Astrocyte of the cerebellum (primary cell): Measurements from ENCODE around the gene DNAJB11.
"Not testable (repeated sequence)": the region's sequence is repeated elsewhere in the genome, so short reads cannot be mapped to it uniquely, and the experiment has no call there.

Experiments
- DNase-seq: peaks from one replicate; pipeline ENCODE4 v3.0.0-alpha.2; 2011; ENCODE audit warnings: low read depth
- H3K4me3 ChIP-seq: 2 replicates; pipeline ENCODE4 v1.5.1; 2011; ENCODE audit warnings: mild to moderate bottlenecking, low read depth, low read length, moderate library complexity
- CTCF ChIP-seq: IDR thresholded peaks from 2 replicates; pipeline ENCODE4 v1.5.1; 2012; ENCODE audit warnings: low read length, low read depth, moderate library complexity, mild to moderate bottlenecking; ENCODE audit errors: missing control alignments
- in situ Hi-C: cut with HindIII; loops from 2 replicates; pipeline ENCODE4 v1.10.0; 2017; ENCODE audit warnings: low sequenced_read_pairs

Gene DNAJB11

GRCh38 chr3:186525369-186526255 lies 44.9 kb upstream of the DNAJB11 start:
- in situ Hi-C loops = loop anchor here (25.0 kb wide), 1 partner anchor 538 kb away; no protein-coding TSS in a partner anchor
- DNase-seq = no peak
- TF ChIP-seq CTCF = no peak
- H3K4me3 ChIP-seq = no peak overlapping the region

GRCh38 chr3:186526256-186526606 lies 44.3 kb upstream of the DNAJB11 start:
- no peak overlapping the region for H3K4me3 ChIP-seq
- in situ Hi-C loops = loop anchor here (25.0 kb wide), 1 partner anchor 539 kb away; no protein-coding TSS in a partner anchor
- DNase-seq = no peak
- TF ChIP-seq CTCF = no peak

- in situ Hi-C loops = loop anchor here (25.0 kb wide), 1 partner anchor 542 kb away; no protein-coding TSS in a partner anchor
- TF ChIP-seq CTCF = no peak
Observed at GRCh38 chr3:186529201-186529999, 41.1 kb upstream of the DNAJB11 start.

GRCh38 chr3:186530415-186530814 lies 40.1 kb upstream of the DNAJB11 start:
- in situ Hi-C loops = loop anchor here (25.0 kb wide), 1 partner anchor 543 kb away; no protein-coding TSS in a partner anchor
- TF ChIP-seq CTCF = no peak
- H3K4me3 ChIP-seq = no peak overlapping the region
- no peak for DNase-seq

More at GRCh38 chr3:186529201-186529999, 41.1 kb upstream of the DNAJB11 start:
- no peak overlapping the region for H3K4me3 ChIP-seq
- no peak for DNase-seq

GRCh38 chr3:186531694-186532093 lies 38.8 kb upstream of the DNAJB11 start:
- H3K4me3 ChIP-seq, DNase-seq: not testable (repeated sequence)
- in situ Hi-C loops = loop anchor here (25.0 kb wide), 1 partner anchor 544 kb away; no protein-coding TSS in a partner anchor

- in situ Hi-C loops = loop anchor here (25.0 kb wide), 1 partner anchor 545 kb away; no protein-coding TSS in a partner anchor
- H3K4me3 ChIP-seq = no peak overlapping the region
- no peak for TF ChIP-seq CTCF
- no peak for DNase-seq
Observed at GRCh38 chr3:186532598-186533072, 37.9 kb upstream of the DNAJB11 start.
